Measurements from ENCODE around the gene NPEPL1. TPM values are rescaled to one million over a fixed set of nuclear protein-coding genes. Genes with fewer than 3 reads are reported as not detected.
"Not testable (repeated sequence)": the region's sequence is repeated elsewhere in the genome, so short reads cannot be mapped to it uniquely, and the experiment has no call there.

Gene NPEPL1
- total RNA-seq, 1 donor from 2014 or later, result 7.5 TPM

- DNase-seq, result no peak
Observed at GRCh38 chr20:58743929-58744534, 51.4 kb downstream of the NPEPL1 start.

DNA sequence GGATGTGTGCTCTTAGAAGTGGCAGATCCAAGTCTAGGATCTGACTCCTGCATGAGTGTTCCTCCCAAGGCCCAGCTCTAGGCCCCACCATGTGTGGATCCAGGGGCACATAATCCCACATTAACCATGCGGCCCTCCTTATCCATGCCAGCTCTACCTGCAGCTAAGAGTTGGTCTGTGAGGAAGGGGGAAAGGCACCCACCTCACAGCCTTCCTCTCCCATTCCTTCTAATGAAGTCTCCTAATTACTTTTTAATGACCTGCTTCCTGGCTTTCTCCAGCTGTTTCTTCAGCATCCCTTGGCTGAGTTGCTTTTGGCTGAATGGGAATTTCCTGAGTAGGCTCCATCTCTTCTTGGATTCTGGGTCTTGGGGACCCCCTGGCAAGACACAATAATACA lies 52.2 kb downstream of the NPEPL1 start:
- DNase-seq, result no peak

DNA sequence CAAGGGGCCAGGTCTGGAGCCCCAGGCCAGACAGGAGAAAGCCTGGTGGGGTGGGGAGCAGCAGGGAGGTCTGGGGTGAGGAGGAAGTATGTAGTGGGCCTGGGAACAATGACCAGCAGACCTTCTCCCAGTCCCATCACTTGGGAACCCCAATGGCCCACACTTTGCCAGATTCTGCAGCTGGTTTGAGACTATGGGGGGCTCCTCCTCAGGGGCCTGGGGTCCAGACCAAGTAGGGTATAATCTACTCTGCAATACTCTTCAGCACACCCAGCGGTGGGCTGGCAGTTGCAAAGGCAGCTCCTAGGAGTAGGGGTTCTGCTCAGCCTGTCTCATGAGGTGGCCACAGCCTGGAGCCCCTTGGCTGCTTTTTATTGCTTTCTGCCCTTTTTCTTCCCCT lies 52.8 kb downstream of the NPEPL1 start:
- no peak for DNase-seq

- DNase-seq, result no peak
Observed at GRCh38 chr20:58746620-58747019, 54.0 kb downstream of the NPEPL1 start.

DNA sequence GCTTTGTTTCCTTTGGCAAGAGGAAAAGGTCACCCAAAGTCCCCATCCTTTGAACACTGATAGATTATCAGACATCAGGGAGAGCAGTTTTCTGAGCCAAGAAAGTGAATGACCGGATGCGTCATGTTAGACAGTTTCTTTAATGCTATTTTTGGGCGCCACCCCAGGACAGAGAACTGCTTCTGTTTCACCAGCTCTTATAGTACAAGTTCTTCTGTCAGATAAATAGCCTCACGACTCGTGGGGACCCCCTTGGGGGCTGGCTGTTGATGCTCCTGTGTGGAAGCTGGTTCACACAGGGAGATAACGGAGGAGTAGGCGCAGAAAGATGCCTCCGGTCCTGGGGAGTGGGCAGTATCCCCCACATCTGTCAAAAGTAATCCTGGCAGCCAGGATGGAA lies 54.6 kb downstream of the NPEPL1 start:
- DNase-seq, result no peak

DNA sequence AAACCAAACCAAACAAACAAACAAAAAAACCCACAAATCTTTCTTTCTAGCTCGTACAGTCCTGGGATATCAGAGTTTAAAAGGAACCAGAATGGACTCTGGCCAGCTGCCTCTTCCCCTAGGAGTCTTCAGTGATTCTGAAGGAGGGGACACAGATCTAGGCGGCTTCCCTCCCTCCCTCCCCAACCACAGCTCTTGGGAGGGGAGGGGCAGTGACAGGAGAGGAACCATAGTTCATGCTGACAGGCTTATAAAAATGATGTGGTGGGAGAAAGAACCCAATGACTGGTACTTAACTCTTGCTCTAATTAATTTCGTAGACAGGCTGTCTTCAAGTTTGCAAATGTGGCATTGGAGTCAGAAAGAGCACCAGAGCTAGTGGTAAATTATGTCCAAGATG lies 56.0 kb downstream of the NPEPL1 start:
- DNase-seq, result no peak

DNA sequence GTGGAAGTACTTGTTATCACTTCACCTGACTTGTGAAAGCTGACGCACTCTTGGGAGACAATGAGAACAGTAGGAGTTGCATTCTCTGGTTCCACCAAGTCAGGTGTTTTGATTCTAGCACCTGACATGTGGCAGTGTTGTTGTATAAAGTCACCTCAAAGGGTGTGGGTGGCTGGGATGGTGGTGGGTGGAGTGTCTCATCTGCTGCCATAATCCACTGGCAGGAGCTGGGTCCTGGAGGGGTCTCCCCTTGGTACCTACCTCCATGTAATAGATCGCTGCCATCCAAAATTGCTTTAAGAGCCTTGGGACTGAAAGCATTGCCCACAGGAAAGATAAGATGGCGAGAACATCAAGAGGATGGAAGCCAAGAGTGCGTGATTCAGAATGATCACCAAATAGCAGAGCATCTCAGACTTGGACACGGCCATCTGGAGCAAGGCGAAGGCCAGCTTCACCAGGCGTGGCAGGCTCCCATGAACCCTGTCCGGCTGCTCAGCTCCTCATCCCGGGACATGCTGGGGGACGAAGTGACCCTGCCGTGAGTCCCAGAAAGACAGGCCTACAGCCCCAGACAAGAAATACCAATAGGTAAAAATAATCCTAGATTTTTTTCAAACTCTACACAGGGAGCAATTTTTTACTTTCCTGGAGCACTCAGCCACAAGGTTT lies 56.6 kb downstream of the NPEPL1 start:
- no peak for DNase-seq

DNA sequence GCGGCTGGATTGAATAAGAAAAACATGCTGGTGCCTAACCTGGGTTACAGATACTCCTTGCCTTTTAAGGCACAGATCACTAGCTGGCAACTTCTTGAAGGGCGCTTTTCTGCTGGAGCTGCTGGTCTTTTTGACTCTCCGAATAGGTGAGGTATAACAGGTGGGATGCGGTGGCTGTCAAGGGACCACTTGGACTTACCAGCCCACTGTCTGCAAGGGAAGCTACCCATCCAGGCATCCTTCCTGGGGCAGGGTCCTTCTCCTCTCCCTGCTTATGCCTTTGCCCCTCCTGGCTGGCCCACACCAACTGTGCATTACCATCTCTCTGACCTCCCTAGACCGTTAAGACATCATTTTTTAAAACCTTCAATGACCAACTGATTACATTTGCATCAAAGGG lies 57.4 kb downstream of the NPEPL1 start:
- no peak for DNase-seq

DNA sequence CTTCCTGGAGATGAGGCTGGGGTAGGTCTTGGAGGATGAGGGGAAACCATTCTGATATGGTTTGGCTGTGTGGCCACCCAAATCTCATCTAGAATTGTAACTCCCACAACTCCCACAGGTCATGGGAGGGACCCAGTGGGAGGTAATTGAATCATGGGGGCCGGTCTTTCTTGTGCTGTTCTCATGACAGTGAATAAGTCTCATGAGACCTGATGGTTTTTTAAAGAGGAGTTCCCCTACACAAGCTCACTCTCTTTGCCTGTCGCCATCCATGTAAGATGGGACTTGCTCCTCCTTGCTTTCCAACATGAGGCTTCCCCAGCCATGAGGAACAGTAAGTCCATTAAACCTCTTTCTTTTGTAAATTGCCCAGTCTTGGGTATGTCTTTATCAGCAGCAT lies 58.1 kb downstream of the NPEPL1 start:
- DNase-seq, result not testable (repeated sequence)

GRCh38 chr20:58751979-58752378 lies 59.4 kb downstream of the NPEPL1 start:
- DNase-seq, result no peak

DNA sequence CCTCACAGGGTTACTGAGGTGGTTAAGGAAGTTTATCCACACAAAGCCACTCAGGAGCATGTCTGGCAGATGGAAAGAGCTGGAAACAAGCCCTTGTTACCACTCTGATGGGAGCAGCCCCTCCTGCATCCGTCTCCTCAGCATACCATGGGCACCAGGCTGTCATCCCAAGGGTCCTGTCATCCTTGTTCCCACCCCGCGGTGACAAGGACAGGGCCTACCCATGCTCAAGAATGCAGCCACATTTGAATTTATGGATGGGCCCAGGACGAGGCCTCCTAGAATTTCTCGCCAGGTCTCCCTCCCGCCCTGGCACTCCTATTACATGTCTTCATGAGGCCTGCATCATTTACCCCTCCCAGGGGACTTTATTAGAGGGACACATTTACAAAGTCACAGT lies 60.0 kb downstream of the NPEPL1 start:
- DNase-seq, result no peak

DNA sequence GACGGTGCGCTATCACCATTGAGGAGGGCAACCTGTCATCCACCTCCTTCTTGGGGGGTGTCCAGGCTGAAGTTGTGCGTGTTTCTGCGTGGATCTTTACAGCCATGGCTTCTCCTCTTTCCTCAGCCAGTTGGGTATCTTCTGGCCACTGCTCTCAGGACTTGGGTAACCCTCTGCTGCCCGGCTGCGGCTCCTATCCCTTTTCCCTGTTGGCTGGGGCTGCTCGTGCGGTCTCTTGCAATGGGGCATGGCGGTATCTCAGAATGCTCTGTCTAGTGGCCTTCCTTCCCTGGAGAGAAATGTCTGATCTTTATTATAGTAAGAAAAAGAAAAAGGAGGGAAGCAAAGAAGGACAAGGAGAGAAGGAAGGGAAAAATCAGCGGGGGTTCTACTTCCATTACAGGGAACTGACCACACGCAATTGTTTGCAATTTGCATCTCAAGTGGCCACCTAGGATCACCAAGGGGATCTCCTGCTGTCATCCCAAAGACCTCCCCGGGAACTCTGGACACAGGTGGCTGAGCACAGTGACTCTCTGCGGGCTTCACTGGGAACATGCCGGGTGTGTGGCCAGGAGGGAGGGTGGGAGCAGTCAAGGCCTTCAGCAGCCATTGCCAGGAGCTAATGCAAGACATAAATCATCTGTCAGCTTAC lies 60.8 kb downstream of the NPEPL1 start:
- DNase-seq, result no peak

GRCh38 chr20:58753922-58754551 lies 61.4 kb downstream of the NPEPL1 start:
- DNase-seq, result no peak

GRCh38 chr20:58754584-58754983 lies 62.0 kb downstream of the NPEPL1 start:
- DNase-seq, result no peak

- no peak for DNase-seq
Observed at GRCh38 chr20:58755062-58755697, 62.6 kb downstream of the NPEPL1 start.

DNA sequence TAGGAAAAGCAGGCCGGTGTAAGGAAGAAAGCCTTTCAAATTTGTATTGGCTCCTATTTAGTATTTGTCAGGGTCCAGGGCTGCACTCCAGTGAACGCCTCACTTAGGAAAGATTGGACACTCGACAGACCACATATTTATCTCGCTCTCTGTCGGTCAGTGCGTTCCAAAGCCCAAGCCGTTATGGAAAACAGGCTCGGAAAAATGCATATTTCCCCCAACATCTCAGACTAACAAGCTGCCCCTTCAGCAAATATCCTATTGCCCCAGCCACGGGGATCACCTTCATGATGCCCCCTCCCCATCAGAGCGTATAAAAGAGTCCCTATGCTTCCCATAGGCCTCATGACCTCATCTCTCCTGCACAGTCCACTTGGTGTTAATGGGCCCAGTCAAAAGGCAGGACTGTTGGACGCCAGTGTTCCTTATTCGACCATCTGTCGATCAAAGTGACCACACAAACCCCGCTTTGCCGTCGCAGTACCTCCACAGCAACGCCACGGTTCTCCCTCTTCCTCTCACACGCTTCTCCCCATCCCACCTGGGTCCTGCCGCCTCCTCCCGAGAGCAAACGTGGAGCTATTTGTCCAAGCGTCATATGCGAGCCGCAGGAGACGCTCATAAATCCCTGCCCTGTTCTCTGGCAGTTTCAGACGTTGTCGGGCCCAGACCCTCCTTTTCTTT lies 63.3 kb downstream of the NPEPL1 start:
- DNase-seq, result no peak

- DNase-seq, result no peak
Observed at GRCh38 chr20:58756450-58756775, 63.8 kb downstream of the NPEPL1 start.

DNA sequence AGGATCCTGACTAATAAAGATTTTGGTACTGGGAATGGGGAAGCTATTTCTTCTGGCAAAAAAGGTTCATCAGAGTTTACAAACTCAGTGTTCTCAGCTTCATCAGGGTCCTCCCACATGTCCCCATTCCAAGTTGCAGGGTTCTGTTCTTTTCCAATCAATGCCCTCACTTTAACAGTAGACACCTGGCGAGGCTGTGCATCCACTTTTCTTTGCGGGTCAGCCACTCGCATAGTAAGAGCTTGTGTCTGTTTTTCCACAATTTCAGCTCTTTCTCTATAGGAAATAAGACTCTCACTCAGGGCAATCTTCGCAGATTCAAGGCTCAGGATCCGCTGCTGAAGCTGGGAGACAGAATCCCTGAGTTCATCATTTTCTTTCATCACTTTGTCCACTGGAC lies 65.0 kb downstream of the NPEPL1 start:
- DNase-seq, result not testable (repeated sequence)

GRCh38 chr20:58759947-58760346 lies 67.3 kb downstream of the NPEPL1 start:
- DNase-seq, result no peak

DNA sequence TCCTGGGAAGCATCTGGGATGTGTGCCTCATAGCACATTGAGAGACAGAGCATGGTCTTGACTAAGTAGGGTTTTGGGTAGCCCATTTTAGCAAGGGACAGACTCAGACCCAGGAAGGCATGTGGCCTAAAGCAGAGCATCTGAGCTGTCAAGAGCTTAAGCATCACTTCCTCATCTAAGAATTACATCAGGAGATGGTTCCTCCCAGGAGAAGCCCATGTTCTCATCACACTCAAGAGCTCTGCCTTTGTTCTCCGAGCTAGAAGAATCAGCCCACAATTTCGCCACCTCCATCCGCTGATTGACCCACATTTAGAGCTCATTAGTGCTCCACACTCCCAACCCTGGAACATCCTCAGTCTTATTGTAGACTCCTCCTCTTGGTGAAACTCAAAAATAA lies 68.3 kb downstream of the NPEPL1 start:
- no peak for DNase-seq

GRCh38 chr20:58762120-58762519 lies 69.5 kb downstream of the NPEPL1 start:
- no peak for DNase-seq

DNA sequence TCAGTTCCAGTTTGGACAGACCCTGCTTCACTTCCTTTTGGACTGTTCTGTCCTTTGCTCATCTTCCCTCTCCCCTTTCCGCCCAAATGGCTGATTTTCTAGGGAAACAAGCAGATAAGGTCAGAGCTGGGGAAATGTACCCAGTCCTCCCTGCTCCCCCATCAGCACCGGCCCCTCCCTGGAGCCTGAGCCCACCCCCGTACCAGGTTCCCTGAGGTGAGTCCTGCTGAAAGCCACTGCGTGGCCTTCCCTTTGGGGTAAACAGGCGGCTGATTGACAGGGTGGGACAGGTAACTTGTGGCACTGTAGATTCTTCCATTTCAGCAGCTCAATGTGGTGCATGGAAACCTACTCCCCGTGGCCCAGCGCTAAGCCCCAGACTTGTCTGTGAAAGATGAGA lies 70.5 kb downstream of the NPEPL1 start:
- DNase-seq, result no peak
